ENCODE measurements around the gene CACNA1F. TPM values are rescaled to one million over a fixed set of nuclear protein-coding genes. Genes with fewer than 3 reads are reported as not detected.

CACNA1F gene
- total RNA-seq, 1 experiment from 2014 or later: not detected

GRCh38 chrX:49233887-49234555 is 881 bp upstream of the CACNA1F start:
- Histone ChIP-seq H3K79me2 (ENCODE audit: low read length) (peaks cover 4% of the 10 kb centered on the region; the same call in 1 of the 2 replicates), H3K27ac (ENCODE audit: low read length) (no peak overlapping the region), H3K4me3 (ENCODE audit: low read length) (no peak overlapping the region), H3K9ac (ENCODE audit: low read length) (no peak overlapping the region), H4K20me1 (ENCODE audit: low read length) (no peaks in the 10 kb centered on the region), H3K4me1 (ENCODE audit: insufficient read depth, low read length) (no peaks in the 10 kb centered on the region), H3K36me3 (ENCODE audit: low read depth, low read length) (no peaks in the 10 kb centered on the region), H3K4me2 (ENCODE audit: low read length) (no peak overlapping the region), H3K27me3 (ENCODE audit: low read length) (no peaks in the 10 kb centered on the region), H3K9me3 (ENCODE audit: low read length) (no peaks in the 10 kb centered on the region), H2AFZ (ENCODE audit: low read length) (no peak overlapping the region), H3K9me2 (replicated peaks; ENCODE audit: low read length) (no peaks in the 10 kb centered on the region), H3F3A (ENCODE audit: low read length, unreplicated experiment) (no peaks in the 10 kb centered on the region)
- ATAC-seq (no peak), DNase-seq (no peak)
- POLR2A ChIA-PET (ENCODE audit: unreplicated experiment): no interaction called here
- intact Hi-C loops (cut with micrococcal nuclease): no loop called here
- BruUV-seq (replicated peaks): no TSS peak
- CTCF ChIA-PET: no interaction called here
- TF ChIP-seq EZH2phosphoT487 (IDR thresholded peaks at IDR 0.05; ENCODE audit: borderline replicate concordance, low read length) (no peak), CTCF (conservative IDR thresholded peaks at IDR 0.05; ENCODE audit: low read depth, low read length) (no peak), EZH2 (IDR thresholded peaks at IDR 0.05; ENCODE audit: low read length, unreplicated experiment) (no peak)

- intact Hi-C loops (cut with micrococcal nuclease): no loop called here
- H3K9me3 ChIP-seq (ENCODE audit: low read length): no peaks in the 10 kb centered on the region
- BruUV-seq (replicated peaks): no TSS peak
- no peaks in the 10 kb centered on the region for H3F3A ChIP-seq (ENCODE audit: low read length, unreplicated experiment)
- no peak overlapping the region for H3K9ac ChIP-seq (ENCODE audit: low read length)
- no peak overlapping the region for H3K4me3 ChIP-seq (ENCODE audit: low read length)
- H3K9me2 ChIP-seq (replicated peaks; ENCODE audit: low read length): no peaks in the 10 kb centered on the region
- no peaks in the 10 kb centered on the region for H3K27me3 ChIP-seq (ENCODE audit: low read length)
- H3K4me2 ChIP-seq (ENCODE audit: low read length): no peak overlapping the region
- peaks cover 4% of the 10 kb centered on the region; the same call in 1 of the 2 replicates for H3K79me2 ChIP-seq (ENCODE audit: low read length)
- ATAC-seq: no peak
- DNase-seq: no peak
- POLR2A ChIA-PET (ENCODE audit: unreplicated experiment): no interaction called here
- H3K4me1 ChIP-seq (ENCODE audit: insufficient read depth, low read length): no peaks in the 10 kb centered on the region
- H3K36me3 ChIP-seq (ENCODE audit: low read depth, low read length): no peaks in the 10 kb centered on the region
- no peak overlapping the region for H3K27ac ChIP-seq (ENCODE audit: low read length)
- CTCF ChIA-PET: no interaction called here
- no peak overlapping the region for H2AFZ ChIP-seq (ENCODE audit: low read length)
- no peaks in the 10 kb centered on the region for H4K20me1 ChIP-seq (ENCODE audit: low read length)
- TF ChIP-seq EZH2phosphoT487 (IDR thresholded peaks at IDR 0.05; ENCODE audit: borderline replicate concordance, low read length): no peak
Measured at GRCh38 chrX:49232525-49232924, 615 bp downstream of the CACNA1F start.

- peaks cover 4% of the 10 kb centered on the region; the same call in 1 of the 2 replicates for H3K79me2 ChIP-seq (ENCODE audit: low read length)
- no peak overlapping the region for H3K27ac ChIP-seq (ENCODE audit: low read length)
- no peaks in the 10 kb centered on the region for H3K9me3 ChIP-seq (ENCODE audit: low read length)
- CTCF ChIA-PET: no interaction called here
- H3K4me2 ChIP-seq (ENCODE audit: low read length): no peak overlapping the region
- intact Hi-C loops (cut with micrococcal nuclease): no loop called here
- TF ChIP-seq EZH2 (IDR thresholded peaks at IDR 0.05; ENCODE audit: low read length, unreplicated experiment) (no peak), CTCF (conservative IDR thresholded peaks at IDR 0.05; ENCODE audit: low read depth, low read length) (no peak), EZH2phosphoT487 (IDR thresholded peaks at IDR 0.05; ENCODE audit: borderline replicate concordance, low read length) (no peak)
- H4K20me1 ChIP-seq (ENCODE audit: low read length): no peaks in the 10 kb centered on the region
- H3K4me3 ChIP-seq (ENCODE audit: low read length): no peak overlapping the region
- no peak overlapping the region for H3K9ac ChIP-seq (ENCODE audit: low read length)
- no peaks in the 10 kb centered on the region for H3F3A ChIP-seq (ENCODE audit: low read length, unreplicated experiment)
- ATAC-seq: no peak
- no peak for DNase-seq
- no peaks in the 10 kb centered on the region for H3K27me3 ChIP-seq (ENCODE audit: low read length)
- no peak overlapping the region for H2AFZ ChIP-seq (ENCODE audit: low read length)
- POLR2A ChIA-PET (ENCODE audit: unreplicated experiment): no interaction called here
- H3K9me2 ChIP-seq (replicated peaks; ENCODE audit: low read length): no peaks in the 10 kb centered on the region
- H3K36me3 ChIP-seq (ENCODE audit: low read depth, low read length): no peaks in the 10 kb centered on the region
- no TSS peak for BruUV-seq (replicated peaks)
- no peaks in the 10 kb centered on the region for H3K4me1 ChIP-seq (ENCODE audit: insufficient read depth, low read length)
Measured at GRCh38 chrX:49231333-49232000, 1.7 kb downstream of the CACNA1F start.
